Measurements from ENCODE around the gene CCDC70.

Gene CCDC70

DNA sequence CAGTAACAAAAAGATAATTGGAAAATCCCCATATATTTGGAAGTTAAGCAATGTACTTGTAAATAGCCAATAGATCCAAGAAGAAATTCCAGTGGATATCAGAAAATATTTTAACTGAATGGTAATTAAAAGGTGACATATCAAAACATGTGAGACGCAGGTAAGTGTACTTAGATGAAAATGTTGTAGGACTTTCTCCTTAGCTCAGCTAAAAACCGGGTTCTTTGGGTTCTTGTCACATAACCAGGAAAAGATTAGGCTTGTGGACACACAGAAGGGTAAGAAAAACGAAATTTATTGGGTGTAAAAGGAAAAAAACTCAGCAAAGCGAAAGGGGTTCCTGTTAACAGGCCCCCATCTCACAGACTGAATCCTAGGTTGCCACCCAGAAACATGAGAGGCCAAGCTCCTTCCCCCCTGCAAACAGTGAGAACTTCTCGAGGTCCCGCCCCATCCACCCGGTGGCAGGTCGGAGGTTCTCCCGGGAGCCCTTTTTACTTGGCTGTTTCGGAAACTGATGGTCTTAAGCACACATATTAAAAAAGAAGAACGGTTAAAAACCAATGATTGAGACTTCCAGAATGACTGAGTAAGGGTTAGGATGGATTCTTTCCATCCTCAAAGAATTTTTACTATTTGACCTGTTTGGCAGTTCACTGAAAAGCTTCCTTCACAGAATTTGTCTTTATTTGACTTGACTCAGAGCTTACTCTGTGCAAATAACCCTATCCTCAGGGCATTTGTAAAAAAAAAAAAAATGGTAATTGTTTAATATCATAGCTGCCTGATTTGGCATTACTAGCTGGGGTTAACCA, 3.1 kb upstream of the CCDC70 start:
- no peak for DNase-seq (ENCODE audit: low spot score)

DNA sequence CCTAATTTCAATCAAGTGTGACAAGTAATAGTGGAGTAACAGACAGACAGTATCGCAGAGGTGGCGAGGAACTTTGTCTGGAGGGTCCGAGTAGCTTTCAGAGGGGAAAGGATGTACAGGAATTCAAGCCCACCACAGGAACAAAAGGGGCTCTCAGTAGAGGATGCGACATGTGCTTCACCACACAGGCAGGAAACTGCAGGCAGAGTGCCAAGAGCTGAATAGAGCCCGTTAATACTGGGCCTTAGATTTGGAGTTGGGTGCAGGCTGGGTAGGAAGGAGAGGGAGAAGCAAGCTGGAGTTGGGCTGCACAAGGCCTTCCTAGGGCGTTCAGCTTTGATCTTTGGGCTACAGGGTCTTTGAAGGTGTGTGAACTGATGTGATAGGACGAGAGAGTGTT, 1.2 kb downstream of the CCDC70 start:
- DNase-seq (ENCODE audit: low spot score), result no peak

DNA sequence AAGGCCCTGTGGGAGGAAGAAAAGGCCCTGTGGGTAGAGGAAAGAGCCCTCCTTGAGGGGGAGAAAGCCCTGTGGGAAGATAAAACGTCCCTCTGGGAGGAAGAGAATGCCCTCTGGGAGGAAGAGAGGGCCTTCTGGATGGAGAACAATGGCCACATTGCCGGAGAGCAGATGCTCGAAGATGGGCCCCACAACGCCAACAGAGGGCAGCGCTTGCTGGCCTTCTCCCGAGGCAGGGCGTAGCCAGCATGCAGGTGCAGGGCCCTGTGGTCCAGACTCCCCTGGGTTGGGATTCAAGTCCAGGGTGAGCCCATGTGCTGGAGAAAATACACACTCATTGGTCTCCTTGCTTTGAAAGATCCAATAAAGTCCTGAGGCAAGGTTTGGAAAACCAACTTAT, 4.1 kb downstream of the CCDC70 start:
- DNase-seq (ENCODE audit: low spot score), result no peak

DNA sequence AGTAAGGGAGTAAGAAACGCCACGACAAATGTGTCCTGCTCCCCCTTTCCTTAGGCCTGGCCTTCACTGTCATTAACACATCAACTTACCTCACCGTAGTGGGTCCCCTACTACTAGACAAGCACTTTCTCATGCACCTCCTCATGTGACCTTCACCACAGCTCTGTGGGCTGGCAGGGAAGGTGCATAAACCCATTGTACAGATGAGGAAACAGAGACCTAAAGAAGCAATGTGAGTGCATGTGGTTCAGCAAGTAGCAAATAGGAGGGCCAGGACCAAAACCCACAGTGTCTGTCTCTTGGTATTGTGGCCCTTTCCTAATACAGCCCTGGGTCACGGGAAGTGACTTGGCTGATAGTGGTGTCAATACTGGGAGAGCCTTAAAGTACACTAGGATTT, 5.3 kb downstream of the CCDC70 start:
- no peak for DNase-seq (ENCODE audit: low spot score)

DNA sequence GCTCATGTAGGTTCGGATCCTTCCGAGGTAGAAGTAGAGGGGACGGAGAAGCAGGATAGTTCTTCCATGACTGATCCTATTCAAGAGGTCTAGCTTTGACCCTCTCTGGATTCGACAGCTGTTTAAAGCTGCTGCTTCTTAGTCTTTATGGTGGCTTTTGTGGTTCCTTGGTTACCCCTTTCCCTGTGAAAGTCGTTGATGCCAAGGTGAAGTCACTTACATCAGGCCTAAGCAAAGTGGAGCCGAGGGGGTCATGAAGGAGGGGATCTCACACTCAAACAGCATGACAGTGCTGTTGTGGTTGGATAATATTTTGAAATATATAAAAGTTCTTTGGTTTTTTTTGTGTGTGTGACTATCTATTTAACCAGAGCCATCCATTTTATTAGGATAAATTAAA, 8.1 kb downstream of the CCDC70 start:
- no peak for DNase-seq (ENCODE audit: low spot score)

DNA sequence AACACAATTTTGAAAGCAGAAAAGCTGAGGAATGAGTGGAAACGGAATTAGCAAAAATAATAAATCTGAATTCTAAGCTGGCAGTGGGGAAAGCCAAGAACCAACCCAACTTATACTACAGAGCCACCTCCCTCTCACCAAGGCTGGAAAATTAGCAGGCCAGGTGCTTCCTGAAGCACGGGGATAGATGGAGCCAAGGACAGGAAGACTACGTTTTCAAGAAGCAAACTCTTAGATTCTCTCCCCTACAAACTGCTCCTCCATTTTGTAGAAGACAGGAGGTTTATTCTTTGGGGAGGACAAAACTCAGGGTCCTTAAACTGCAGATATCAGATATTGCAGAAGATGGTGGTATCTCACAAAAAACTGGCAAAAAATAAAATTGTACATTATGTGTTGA, 8.8 kb downstream of the CCDC70 start:
- no peak for DNase-seq (ENCODE audit: low spot score)

DNA sequence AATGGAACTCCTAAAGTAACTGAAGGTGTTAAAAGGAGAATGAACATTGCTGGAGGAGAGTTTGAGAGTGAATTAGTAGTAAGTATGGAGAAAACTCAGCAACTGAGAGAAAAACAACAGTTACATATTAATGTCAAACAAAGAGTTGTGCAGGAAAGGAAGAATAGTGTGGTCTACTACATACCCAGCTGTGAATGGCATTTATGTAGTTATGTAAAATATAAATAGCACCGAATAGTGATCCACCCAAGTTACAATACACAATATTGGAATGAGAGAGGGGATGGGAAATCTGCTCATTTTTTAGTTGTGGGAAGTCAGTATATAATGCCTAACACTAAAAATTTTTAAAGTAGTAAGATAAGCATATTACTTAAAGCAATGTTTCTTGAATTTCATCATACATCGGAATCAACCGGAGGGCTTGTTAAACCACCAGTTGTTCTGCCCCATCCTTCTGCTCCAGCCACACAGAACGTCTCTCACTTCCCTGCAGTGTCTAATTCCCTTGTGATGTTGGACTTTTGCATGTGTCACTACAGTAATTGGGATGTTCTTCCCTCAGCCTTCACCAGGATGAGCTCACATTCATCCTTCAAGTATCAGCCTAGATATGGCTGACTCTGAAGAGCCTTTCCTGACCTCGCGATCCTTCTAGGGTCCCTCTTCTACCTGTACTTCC, 11.5 kb downstream of the CCDC70 start:
- no peak for DNase-seq (ENCODE audit: low spot score)

DNA sequence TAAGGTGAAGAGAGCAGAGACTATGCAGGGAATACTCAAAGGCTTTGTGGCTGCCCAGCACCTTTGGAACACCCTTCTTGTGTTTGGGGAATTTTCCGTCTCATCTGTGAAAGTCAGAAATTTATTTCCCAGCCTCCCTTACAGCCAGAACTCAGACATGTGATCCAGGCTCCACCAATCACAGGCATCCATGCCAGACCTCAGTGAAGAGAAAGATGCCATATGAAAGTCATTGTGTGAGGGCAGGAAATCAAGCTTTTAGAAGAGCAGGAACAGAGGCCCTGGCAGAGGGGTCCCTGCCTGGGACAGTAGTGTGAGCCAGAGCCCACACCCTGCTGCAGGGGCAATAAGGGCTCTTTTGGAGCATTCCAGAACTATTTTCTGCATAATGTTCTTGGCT, 12.1 kb downstream of the CCDC70 start:
- DNase-seq (ENCODE audit: low spot score), result no peak

DNA sequence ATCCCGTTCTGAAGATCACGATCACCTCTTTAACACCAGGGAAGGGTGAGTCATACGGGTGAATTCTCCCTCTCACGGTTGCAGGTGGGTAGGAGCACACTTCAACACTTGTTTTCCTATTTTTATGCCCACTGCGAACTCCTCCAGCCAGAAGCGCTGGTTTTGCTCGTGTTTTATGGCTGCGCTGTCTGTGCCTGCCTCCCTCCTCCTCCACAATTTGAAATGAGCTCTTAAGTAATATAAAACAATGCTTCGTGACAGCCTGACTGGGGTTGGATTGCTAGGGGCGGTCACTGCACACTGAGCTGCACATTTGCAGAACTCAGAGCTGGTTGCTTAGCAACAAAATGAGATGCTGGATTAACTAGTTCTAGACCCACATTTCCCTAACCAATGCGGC, 12.9 kb downstream of the CCDC70 start:
- no peak for DNase-seq (ENCODE audit: low spot score)

DNA sequence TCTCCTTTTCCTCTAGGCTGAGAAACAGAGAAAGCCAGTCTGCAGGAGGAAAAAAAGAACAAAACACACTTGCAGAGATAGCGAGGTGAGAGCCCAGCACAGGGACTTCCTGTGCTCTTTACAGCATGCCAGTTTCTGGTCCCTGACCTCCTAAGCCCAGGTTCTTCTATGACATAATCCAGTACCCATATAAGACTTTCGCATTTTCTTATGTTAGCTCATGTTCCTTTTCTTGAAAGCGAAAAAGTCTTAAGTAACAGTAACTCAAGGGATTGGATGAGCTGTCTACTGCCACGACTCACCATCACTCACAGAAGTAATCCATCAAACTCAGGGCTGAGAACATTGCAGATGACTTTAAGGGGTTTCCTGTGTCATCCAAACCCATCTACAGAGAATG, 17.4 kb downstream of the CCDC70 start:
- no peak for DNase-seq (ENCODE audit: low spot score)

DNA sequence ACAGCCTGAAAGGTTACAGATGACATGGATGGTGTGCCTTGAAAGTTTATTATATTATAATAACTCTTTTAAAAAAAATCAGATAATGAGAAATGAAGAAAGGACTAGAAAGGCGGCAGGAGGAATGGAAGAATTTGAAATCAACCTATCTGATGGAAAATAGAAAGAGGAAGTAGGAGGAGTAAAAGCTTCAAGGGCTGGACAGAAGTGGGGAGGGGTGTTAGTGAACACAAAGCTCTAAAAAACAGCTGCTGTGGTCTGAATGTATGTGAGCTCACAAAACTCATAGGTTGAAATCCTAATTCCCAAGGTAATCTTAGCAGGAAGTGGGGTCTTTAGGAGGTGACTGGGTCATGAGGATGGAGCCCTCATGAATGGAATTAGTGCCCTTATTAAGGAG, 19.5 kb downstream of the CCDC70 start:
- no peak for DNase-seq (ENCODE audit: low spot score)

DNA sequence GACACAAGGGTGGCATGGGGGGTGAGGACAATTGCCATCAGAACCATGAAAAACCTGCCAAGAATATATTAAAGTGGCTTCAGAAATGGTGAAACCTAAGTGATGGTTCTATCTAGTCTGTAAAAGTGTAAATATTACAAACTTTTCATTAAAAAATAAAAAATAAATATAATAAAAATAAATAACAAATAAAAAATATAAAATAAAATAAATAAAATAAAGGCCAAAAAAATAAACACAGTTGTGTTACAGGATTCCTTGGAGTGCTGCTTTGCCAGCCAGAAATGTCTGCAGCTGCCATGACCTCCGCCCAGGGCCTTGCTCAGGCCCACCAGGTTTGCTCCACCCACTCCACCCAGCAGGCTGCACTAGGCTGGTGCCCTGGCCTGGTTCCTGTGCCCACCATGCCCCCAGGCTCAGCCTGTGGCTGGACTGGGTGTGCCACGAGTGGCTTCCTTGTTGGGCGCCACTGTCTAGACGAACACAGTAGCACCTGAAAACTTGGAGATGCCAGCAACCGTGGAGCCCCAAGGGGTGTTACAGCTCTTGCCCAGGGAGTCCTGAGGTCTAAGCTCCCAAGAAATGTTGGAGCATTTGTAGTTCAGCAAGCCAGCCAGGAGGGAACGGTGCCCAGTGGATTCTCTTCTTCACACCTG, 20.9 kb downstream of the CCDC70 start:
- DNase-seq (ENCODE audit: low spot score), result no peak

DNA sequence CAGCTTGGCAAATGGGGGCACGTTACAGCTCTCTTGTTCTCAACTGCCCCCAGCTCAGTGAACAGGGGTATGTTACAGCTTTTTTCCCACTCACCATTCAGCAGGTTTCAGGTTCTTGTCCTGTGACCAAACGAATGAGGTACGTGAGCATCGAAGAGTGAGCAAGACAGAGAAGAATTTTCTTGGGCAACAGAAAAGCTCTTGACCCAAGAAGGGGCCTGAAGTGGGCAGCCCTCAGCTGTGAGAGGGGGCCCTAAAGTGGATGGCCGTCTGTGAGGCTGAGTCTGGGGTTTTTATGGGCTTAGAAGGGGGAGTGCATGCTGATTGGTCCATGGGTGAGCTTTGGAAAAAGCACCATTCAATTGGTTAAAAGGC, 21.4 kb downstream of the CCDC70 start:
- DNase-seq (ENCODE audit: low spot score), result no peak

DNA sequence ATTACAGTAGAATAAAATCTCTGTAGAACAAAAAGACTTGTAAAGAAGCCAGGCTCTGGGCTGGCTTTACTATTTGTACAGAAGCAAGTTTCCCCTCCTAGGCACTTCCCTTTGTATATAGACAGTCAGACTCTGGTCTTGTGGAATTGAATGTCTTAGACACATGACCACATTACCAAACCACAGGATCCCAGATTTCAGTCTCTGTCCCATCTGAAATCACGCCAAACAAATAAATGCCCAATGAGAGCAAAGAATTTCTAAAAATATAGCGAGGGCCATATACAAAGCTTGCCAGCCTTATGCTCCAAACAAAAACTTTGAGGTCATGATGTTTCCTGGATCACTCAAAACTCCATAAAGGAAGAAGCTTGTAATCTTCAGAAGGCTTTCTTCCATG, 23.9 kb downstream of the CCDC70 start:
- no peak for DNase-seq (ENCODE audit: low spot score)

DNA sequence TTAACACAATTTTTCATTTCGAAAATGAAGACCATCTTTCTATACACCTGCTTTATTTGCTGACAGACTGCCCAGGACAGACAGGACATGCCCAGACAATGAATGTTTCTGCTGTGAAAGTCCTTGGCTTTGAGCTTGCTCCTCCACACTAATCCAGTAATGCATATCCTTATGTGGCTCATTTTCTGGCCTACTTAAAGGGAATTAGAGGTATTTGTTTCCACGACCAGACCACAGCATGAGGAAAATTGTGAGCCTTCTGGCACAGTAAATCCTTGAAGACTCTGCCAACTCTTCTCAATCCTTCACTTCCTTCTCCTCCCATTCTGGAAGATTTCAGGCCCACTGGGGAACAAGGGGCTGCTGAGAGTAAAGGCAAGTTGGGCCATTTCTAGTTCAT, 25.7 kb downstream of the CCDC70 start:
- DNase-seq (ENCODE audit: low spot score), result no peak

DNA sequence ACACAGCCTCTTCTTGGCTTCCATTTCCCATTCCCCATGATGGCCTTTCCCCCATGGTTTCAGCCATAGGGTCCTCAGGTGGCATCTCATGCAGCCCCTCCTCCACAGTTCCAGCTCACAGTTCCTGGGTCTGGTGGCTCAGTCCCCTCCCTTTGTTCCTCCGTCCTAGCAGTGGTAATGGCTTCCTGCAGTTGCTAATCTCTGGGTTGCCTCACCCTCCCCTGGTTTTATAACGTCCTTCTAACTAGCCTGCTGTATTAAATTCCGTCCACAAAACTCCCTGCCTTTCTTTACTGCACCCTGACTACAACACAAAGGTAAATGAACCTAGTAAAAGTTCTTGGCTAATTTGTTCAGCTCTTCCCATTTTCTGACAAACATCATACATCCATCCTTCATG, 30.9 kb downstream of the CCDC70 start:
- no peak for DNase-seq (ENCODE audit: low spot score)

DNA sequence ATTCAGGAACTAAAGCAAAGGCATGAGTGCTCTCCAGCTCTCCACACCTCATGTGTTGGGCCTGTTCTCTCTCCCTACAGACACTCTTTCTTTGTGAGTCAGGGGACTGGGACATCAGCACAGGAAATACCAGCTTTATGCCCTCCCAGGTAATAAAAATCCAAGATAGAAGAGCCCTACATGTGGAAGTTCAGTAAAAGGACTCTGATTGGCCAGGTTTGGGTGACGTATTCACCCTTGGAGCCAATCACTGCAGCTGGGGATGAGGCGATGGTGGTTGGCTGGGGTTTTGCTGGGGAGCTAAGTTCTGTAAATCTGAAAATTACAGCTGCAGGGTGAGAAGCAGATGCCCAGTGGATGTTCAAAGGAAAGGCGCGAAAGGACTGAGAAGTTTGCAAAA, 32.5 kb downstream of the CCDC70 start:
- no peak for DNase-seq (ENCODE audit: low spot score)

DNA sequence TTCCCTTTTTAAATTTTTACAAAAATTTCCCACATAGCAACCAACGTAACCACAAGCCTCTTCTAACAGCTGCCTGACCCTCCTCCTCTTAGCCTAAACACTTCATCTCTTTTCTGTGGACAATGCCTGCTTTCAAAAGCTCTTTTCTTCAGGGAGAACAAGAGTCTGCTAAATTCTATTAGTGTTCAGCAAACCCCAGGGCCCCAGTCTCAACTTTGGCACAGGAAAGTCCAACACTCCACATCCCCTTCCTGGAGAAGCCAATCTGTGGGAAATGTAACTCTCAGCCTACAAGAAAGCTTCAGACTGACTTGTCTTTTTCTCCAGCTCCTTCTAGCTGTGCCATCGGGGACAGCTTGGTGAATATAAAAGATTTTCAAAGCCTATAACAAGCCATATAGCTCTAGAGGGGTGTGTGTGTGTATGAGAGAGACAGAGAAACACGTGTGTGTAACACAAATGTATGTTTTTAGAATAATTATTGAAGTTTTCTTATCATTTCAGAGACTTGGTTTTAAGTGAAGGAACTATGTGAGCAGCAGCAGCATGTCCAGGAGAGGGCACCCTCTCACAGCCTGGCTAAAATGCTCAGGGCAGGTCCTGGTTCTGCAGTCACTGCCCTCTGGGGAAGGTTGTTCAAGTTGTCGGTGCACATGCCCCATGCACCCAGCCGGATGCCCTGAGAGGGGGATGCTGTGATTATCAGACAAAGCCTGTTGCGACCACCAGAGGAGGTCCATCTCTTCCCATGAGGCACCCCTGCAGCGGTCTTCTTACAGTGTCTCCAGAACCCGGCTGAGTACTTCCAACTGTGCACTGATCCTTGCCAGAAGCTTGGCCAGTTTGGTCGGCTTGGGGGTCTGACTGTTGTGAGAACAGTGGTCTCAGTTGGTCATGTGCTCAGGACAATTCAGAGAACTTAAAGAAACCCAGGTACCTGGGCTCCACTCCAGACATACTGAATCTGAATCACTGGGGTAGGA, 34.4 kb downstream of the CCDC70 start:
- peak; percentile 57 for DNase-seq (ENCODE audit: low spot score)

DNA sequence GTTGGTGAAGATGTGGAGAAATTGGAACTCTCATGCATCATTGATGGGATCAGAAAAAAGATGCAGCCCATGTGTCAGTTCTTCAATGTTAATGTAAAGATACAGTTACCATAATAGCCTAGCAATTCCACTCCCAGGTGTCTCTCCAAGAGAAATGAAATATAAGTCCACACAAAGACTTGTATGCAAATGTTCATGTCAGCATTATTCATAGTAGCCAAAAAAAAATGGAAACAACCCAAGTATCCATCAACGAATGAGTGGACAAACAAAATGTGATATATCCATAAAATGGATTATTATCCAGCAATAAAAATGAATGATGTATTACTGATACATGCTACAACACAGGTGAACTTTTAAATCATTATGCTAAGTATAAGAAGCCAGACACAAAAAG, 38.7 kb downstream of the CCDC70 start:
- no peak for DNase-seq (ENCODE audit: low spot score)

DNA sequence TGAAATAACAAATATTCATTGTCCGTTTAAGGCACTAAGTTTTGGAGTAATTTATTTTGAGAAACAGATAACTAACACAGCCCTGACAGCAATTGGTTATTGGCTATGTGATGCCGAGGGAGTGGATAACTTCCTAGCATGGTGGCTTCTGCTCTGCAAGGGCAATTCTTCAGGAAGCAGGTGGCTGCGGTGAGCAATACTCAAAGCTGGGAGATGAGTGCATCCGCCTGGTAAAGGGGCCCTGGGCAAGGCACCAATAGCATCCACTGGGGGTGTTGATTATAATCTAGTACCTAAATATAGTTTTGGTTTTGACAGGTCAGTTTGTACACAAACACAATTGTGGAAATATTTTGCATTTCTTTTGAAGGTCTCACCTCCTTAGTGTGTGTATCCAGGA, 41.0 kb downstream of the CCDC70 start:
- no peak for DNase-seq (ENCODE audit: low spot score)

DNA sequence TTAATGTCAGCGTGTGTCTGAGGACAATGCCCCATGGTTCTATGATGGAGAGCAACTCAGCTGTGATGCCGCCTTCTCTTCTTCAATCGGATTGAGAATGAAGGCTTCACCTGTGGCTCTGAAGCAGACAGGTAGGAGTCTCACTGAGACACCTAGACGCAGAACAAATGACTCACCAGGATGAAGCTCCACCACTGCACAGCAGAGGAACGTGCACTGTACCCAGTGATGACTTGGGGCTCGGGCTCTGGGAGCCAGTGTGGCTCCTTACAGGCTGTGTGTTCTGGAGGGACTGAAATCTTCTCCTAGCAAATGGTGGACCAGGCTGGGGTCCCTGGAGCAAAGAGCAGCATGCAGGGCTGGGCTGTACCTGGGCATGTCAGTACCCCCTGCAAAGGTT, 44.0 kb downstream of the CCDC70 start:
- no peak for DNase-seq (ENCODE audit: low spot score)

DNA sequence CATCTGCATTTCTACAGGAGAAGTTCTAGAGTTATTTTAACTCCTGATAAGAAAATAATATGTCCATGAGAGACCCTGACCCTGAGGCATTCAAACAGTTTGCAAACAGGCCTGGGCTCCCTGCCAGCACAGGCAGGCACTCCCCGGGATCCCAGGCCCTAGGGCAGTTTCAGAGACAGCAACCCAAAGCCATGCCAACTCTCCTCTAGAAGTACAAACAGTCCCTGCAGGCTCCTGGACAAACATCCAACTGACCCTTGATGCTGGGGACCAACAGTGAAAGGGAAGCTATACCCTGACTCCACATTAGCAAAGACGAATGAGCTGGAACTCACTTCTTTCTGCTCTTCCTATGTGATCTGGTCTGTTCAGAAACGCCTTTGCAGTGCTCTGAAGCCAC, 44.8 kb downstream of the CCDC70 start:
- DNase-seq (ENCODE audit: low spot score), result no peak
